DLD1 (cell line): ENCODE data around the gene LRP1.

ENCODE experiments used
- in situ Hi-C: cut with HindIII; loops from 2 replicates; pipeline ENCODE4 v1.10.0; 2017; ENCODE audit warnings: low sequenced_read_pairs

Gene LRP1

DNA sequence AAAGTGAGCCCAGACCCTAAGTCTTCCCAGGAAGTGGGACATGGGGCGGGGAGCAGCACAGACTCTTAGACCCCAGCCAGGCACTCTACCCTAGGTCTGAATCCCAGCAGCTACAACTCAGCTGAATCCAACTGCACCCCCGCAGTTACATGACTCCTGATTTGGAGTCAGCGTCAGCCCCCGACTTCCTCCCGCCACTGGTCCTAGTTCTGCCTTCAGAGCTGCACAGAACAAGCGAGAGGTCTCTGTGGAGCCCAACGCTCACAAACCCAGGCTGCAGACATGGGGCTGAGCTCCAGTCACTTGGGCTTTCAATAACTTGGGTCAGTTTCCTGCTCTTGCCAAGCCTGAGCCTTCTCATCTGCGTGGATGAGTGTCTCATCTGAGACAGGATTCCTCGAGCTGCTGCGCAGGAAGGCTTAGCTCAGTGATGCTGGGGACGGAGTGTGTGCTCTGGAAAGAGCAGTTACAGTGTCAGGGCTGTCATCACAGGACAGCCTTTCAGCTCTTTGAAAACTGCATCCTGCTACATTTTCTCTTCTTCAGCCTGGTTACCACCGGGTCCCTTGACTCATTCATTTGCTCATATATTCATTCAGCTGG is 57.7 kb downstream of the LRP1 start:
- in situ Hi-C loops: no loop called here

DNA sequence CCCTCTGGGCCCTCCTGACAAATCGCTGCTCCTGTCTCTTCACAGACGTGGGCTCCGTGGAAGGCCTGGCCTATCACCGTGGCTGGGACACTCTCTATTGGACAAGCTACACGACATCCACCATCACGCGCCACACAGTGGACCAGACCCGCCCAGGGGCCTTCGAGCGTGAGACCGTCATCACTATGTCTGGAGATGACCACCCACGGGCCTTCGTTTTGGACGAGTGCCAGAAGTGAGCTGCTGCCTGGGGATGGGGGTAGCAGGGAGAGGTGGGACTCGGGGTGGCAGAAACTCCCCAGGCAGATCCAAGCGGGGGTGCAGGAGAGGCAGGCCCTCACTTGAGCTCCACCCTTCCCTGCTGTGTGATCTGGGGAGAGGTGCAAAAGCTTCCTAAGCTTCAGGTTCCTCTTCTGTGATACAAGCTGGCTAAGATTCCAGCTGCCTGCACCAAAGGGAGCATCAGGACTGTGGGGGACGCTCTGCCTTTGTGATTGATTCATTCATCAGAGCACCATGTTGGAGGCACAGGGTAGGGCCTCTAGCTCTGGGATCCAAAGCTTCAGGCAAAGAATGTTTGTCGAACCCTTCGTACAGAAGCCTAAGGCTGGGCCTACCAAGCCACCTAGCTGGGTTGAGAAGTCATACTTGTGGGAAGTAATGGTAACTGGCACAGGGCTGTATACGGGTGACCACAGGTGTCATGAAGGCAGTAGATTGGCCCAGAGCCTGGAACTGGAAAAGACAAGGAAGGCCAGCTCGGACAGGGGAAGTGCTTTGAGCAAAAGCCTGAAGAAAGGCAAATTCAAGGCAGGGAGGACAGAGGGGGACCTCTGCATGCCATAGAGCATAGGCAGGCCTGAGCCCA is 59.2 kb downstream of the LRP1 start:
- in situ Hi-C loops: no loop called here

DNA sequence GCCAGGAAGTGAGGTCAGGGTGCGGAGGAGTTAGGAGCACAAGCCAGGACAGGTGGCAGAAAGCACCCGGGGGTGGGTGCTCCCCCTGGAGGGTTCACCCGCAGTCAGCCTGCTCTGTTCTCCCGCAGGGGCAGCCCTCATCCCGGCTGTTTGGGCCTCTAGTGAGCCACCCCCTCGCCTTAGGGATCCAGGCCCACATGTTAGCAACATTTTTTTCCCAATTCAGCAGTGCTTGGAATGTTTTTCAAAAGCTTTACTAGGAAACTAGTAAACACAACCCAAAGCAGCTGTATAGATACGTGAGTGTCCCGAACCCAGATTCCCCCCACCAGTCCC is 59.8 kb downstream of the LRP1 start:
- in situ Hi-C loops: no loop called here

DNA sequence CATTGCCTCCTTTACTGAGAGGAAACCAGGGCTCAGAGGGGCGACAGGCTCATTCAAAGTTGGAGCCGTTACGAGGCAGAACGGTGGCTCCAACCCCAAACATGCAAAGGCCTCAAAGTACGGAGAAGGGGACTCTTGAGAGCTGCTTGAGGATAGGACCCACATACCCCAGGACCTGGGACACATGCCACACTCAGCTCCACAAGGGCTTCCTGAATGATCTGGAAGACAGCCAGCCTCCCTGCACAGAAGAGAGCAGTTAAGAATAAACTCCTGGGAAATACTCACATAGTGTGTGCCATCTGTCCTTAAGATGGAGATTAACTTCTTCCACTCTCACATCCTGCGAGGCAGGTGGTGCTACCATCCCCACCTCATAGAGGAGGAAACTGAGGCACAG is 61.8 kb downstream of the LRP1 start:
- in situ Hi-C loops: no loop called here

DNA sequence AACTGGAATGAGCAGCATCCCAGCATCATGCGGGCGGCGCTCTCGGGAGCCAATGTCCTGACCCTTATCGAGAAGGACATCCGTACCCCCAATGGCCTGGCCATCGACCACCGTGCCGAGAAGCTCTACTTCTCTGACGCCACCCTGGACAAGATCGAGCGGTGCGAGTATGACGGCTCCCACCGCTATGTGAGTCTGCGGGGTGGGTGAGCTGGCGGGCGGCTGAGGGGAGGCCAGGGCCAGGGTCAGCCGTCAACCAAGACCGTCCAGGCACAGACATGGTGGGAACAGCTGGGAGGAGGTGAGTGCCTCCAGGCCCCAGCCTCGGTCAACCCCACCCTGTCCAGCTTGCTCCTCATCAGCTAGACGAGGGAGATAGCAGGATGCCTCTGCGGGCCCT is 62.5 kb downstream of the LRP1 start:
- in situ Hi-C loops: no loop called here

DNA sequence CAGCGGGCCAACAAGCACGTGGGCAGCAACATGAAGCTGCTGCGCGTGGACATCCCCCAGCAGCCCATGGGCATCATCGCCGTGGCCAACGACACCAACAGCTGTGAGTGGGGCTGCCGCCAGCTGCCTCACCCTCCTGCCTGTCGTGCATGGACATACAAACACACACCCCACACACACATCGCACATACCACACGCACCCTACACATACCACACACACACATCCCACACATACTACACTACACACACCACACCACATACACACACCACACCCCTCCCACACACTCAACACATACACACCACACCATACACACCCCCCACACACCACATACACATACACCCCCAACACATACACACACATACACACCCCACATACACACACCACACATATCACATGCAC is 63.1 kb downstream of the LRP1 start:
- in situ Hi-C loops: no loop called here

DNA sequence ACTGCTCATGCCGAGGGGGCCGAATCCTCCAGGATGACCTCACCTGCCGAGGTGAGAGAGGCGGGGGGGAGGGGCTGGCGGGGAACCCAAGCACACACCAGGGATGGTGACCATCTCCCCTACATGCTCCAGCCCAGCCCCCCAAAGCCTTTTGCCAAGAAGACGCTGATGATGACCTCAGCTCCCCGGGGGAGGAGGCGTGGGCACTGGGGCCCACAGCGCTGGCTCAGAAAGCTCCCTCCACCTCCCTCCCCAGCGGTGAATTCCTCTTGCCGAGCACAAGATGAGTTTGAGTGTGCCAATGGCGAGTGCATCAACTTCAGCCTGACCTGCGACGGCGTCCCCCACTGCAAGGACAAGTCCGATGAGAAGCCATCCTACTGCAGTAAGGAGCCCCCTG is 64.6 kb downstream of the LRP1 start:
- in situ Hi-C loops: no loop called here

DNA sequence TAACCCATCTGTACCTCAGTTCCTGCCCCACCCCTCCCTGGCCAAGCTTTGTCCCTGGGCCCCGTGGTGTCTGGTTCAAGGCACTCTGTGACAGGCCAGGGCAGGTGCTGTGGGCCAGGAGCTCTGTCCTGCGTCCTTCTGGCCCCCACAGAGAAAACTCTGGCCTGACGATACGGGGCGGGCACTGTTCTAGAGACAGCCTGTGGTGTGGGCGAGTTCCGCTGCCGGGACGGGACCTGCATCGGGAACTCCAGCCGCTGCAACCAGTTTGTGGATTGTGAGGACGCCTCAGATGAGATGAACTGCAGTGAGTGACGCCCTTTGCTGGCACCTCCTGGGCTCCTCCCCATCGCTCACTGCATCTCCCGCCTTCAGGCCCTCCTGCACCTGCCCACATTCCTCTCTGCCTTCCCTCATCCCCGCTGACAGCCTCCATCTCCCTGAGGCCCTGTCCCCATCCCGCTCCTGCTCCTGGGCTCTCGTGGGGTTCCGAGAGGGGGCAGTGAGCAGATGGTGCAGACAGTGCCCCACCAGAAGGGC is 65.5 kb downstream of the LRP1 start:
- in situ Hi-C loops: no loop called here

DNA sequence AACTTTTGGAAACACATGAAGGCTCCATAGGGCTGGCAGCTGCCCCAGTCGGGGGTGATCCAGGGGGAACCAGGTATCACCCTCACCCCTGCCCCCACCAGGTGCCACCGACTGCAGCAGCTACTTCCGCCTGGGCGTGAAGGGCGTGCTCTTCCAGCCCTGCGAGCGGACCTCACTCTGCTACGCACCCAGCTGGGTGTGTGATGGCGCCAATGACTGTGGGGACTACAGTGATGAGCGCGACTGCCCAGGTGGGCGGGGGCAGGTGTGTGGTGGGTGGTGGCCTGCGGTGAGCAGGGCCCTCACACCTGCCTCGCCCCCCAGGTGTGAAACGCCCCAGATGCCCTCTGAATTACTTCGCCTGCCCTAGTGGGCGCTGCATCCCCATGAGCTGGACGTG is 66.0 kb downstream of the LRP1 start:
- in situ Hi-C loops: no loop called here

DNA sequence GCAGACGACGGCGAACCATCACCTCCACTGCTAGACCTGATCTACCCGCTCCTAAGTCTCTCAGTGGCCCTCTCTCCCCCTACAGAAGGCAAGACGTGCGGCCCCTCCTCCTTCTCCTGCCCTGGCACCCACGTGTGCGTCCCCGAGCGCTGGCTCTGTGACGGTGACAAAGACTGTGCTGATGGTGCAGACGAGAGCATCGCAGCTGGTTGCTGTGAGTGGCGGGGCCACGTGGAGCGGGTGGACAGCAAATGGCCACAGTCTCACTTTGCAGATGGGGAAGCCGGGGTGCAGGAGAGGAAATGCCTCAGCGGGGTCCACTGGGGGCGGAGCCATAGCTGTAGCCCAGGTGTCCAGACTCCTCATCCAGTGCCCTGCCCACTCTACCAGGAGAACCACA is 66.9 kb downstream of the LRP1 start:
- in situ Hi-C loops: no loop called here

DNA sequence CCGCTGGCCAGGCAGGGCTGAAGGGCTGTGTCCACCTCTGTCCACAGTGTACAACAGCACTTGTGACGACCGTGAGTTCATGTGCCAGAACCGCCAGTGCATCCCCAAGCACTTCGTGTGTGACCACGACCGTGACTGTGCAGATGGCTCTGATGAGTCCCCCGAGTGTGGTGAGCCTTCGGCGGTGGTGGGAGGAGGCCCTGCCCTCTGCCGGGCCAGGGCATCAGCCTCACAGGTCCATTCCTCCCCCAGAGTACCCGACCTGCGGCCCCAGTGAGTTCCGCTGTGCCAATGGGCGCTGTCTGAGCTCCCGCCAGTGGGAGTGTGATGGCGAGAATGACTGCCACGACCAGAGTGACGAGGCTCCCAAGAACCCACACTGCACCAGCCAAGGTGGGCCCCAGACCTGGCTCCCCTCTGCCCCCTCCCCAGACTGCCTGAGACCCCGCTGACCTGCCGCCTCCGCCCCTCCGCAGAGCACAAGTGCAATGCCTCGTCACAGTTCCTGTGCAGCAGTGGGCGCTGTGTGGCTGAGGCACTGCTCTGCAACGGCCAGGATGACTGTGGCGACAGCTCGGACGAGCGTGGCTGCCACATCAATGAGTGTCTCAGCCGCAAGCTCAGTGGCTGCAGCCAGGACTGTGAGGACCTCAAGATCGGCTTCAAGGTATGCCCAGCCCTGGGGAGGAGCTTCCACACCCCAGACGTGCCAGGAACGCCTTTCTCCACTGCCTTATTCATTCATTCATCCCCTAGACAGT is 67.5 kb downstream of the LRP1 start:
- in situ Hi-C loops: no loop called here

DNA sequence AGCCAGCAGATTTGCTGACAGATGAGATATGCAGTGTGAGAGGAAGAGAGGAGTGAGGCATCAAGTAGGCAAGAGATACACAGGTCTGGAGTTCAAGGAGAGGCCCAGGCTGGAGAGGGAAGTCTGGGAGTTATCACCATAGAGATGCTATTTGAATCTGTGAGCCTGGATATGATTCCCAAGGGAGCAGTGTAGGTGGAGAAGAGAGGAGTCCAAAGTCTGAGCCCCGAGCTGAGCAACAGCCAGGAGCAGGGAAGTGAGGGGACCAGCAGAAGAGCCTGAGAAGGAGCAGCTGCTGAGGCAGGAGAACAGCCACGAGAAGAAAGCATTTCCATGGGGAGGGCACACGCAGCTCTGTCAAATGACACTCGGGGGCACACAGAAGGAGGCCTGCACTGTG is 68.2 kb downstream of the LRP1 start:
- in situ Hi-C loops: no loop called here

DNA sequence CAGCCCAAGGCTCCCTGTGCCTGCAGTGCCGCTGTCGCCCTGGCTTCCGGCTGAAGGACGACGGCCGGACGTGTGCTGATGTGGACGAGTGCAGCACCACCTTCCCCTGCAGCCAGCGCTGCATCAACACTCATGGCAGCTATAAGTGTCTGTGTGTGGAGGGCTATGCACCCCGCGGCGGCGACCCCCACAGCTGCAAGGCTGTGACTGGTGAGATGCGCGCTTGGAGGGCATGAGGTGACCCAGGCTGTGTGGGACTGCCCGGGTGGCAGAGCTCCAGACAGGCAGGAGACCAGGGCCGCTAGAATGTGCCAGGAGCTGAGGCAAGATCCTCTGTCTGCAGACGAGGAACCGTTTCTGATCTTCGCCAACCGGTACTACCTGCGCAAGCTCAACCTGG is 68.7 kb downstream of the LRP1 start:
- in situ Hi-C loops: no loop called here

DNA sequence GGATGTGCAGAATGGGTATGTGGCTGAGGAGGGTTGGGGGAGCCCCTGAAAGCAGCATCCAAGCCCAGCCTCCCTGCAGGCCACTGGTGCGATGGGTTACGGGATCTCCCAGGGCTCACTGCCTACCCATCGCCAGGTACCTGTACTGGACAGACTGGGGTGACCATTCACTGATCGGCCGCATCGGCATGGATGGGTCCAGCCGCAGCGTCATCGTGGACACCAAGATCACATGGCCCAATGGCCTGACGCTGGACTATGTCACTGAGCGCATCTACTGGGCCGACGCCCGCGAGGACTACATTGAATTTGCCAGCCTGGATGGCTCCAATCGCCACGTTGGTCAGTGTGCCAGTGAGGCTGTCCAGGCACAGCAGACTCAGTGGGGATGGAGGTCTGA is 70.0 kb downstream of the LRP1 start:
- in situ Hi-C loops: no loop called here

DNA sequence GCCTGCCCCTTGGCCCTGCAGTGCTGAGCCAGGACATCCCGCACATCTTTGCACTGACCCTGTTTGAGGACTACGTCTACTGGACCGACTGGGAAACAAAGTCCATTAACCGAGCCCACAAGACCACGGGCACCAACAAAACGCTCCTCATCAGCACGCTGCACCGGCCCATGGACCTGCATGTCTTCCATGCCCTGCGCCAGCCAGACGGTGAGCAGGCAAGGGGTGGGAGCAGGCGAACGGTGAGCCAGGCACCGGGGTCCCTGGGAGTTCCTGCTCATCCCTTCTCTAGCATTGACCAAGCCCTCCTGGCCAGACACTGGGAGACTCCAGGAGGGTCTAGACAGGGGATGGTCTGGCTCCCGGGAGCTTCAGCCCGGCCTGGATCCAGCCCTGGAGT is 70.9 kb downstream of the LRP1 start:
- in situ Hi-C loops: no loop called here

DNA sequence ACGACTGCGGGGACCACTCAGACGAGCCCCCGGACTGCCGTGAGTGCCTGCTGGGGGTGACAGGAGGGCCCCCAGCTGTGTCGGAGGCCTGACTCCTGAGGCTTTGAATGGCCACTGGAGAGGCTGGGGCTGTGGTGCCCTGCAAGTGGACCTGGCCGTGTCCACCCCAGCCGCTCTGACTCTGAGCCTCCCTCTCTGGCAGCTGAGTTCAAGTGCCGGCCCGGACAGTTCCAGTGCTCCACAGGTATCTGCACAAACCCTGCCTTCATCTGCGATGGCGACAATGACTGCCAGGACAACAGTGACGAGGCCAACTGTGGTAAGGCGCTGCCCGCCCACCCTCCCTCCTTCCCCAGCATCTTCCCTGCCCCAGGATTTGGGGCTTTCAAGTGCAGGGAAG is 72.2 kb downstream of the LRP1 start:
- in situ Hi-C loops: no loop called here

DNA sequence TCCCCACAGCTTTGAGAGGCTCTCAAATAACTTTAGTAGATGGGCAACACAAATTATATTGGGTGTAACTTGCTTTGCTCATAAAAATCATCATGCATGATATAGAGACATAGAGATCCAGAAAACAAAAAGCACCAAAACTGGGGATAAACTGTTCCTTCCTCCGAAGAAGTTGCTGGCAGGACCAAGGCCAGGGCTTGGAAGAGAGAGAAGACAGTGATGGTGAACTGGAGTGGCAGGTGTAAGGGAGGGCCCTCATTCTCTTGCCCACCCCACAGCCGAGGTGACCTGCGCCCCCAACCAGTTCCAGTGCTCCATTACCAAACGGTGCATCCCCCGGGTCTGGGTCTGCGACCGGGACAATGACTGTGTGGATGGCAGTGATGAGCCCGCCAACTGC is 72.9 kb downstream of the LRP1 start:
- in situ Hi-C loops: no loop called here

DNA sequence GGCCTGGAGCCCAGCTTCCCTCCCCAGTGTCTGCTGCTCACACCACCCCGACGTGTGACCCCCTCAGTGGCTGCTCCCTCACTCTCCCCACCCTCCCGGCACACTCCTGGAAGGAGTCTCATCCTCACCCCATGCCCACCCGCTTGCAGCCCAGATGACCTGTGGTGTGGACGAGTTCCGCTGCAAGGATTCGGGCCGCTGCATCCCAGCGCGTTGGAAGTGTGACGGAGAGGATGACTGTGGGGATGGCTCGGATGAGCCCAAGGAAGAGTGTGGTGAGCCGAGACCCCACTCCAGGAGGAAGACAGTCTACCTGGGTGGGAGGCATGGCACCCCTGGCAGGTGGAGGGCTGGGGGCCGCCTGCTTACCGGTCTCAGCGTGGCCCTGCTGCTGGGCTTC is 73.3 kb downstream of the LRP1 start:
- in situ Hi-C loops: no loop called here

DNA sequence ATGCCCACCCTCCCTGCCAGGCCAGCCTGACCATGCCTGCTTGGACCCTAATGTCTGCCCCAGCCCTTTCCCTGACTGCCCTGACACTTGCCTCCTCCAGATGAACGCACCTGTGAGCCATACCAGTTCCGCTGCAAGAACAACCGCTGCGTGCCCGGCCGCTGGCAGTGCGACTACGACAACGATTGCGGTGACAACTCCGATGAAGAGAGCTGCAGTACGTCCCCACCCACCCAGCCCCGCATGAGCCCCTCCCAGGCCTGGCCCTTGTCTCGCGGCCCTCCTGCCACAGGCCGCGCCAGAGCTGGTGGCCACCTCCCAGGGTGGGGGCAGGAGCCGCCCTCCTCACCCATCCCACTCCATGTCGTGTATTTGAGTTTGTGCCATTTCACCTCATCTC is 74.0 kb downstream of the LRP1 start:
- in situ Hi-C loops: no loop called here

DNA sequence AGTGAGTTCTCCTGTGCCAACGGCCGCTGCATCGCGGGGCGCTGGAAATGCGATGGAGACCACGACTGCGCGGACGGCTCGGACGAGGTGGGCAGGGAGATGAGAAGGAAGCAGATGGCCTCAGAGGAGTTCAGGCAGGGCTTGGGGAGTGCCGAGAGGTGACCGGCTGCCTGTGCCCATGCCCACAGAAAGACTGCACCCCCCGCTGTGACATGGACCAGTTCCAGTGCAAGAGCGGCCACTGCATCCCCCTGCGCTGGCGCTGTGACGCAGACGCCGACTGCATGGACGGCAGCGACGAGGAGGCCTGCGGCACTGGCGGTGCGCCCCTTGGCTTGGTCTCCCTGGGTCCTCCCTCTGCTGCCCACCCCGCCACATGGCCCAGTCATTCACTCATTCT is 74.9 kb downstream of the LRP1 start:
- in situ Hi-C loops: no loop called here

DNA sequence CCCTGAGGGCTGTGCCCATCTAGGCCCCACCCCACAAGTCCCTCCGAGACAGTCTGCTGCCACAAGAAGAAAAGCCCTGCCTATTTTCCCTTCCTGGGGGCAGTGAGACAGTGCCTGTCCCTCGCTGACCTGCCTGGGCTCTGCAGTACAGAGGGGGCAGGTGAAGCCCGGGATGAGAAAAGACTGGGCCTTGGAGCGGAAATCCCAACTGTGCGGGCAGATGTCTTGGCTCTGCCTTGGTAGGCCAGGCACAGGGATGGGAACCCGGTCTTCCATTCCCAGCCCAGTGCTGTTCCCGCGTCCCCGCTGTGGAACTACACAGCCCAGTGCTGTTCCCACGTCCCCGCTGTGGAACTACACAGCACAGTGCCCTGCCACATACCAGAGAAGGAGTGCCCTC is 75.5 kb downstream of the LRP1 start:
- in situ Hi-C loops: no loop called here

DNA sequence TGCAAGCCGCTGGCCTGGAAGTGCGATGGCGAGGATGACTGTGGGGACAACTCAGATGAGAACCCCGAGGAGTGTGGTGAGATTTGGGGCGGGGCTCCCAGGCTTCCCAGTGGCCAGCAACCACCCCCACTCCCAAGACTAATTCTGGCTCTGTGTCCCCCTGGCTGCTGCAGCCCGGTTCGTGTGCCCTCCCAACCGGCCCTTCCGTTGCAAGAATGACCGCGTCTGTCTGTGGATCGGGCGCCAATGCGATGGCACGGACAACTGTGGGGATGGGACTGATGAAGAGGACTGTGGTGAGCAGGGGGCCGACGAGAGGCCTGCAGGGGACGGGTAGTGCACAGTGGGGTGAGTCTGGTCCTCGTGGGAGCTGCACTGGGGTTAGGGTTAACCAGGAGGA is 76.2 kb downstream of the LRP1 start:
- in situ Hi-C loops: no loop called here
